B cell (primary cell): ENCODE measurements around the gene EYS. TPM values are rescaled to one million over a fixed set of nuclear protein-coding genes. Genes with fewer than 3 reads are reported as not detected.

Experiments
- ATAC-seq: fragments of 200-7000 bp; cut with Tn5 transposase; one replicate; pipeline ENCODE4 v1.10.0; 2021; ENCODE audit warnings: low read depth, mild to moderate bottlenecking, moderate number of reproducible peaks, moderate library complexity
- CTCF ChIA-PET: fragments of 350-600 bp; sonication (Branson Sonifier 250); formaldehyde crosslinking; loops from one replicate; lab custom pipeline; 2021; ENCODE audit warnings: antibody characterized with exemption, inconsistent platforms; lab: Charles Lee
- POLR2A ChIA-PET: fragments of 350-600 bp; sonication (Branson Sonifier 250); formaldehyde crosslinking; loops from one replicate; lab custom pipeline; 2021; ENCODE audit warnings: antibody characterized with exemption; lab: Charles Lee
- DNase-seq: peaks from one replicate; pipeline ENCODE4 v3.0.0; 2013
- H2AFZ ChIP-seq: 2 replicates; pipeline ENCODE4 v1.6.1; 2012; ENCODE audit warnings: mild to moderate bottlenecking, low read depth, low read length; ENCODE audit not compliant: insufficient read depth, poor library complexity, severe bottlenecking
- H3K27ac ChIP-seq, 2 donors: 1 replicate in 1 of 2; 2 replicates in 1 of 2; pipeline ENCODE4 v1.5.1; 2012 to 2013; ENCODE audit warnings: low read length in 2 of 2, mild to moderate bottlenecking in 2 of 2, moderate library complexity in 1 of 2
- H3K27me3 ChIP-seq, 4 experiments: fragments of 200-600 bp in 1 of 4; sonication (generic) in 1 of 4; replicated peaks in 1 of 4; 1 replicate in 2 of 4; 2 replicates in 2 of 4; pipeline versions ENCODE4 v1.6.1 to v1.7.0; 2013 to 2016; ENCODE audit warnings: low read length in 3 of 4, mild to moderate bottlenecking in 2 of 4, mixed read lengths in 1 of 4, moderate library complexity in 1 of 4; ENCODE audit not compliant: insufficient read depth in 4 of 4, control insufficient read depth in 3 of 4; ENCODE audit errors: control extremely low read depth in 1 of 4
- H3K36me3 ChIP-seq, 2 experiments: replicated peaks in 1 of 2; 1 replicate in 1 of 2; 2 replicates in 1 of 2; pipeline versions ENCODE4 v1.6.1 to v1.7.1; 2013; ENCODE audit warnings: low read length in 1 of 2; ENCODE audit not compliant: insufficient read depth in 2 of 2, control insufficient read depth in 1 of 2; ENCODE audit errors: control extremely low read depth in 1 of 2, extremely low read depth in 1 of 2
- H3K4me1 ChIP-seq, 2 donors: fragments of 200-600 bp in 1 of 2; sonication (generic) in 1 of 2; 1 replicate in 1 of 2; 2 replicates in 1 of 2; pipeline versions ENCODE4 v1.5.1 to v1.6.1; 2013 to 2017; ENCODE audit warnings: low read length in 2 of 2; ENCODE audit not compliant: control insufficient read depth in 2 of 2, insufficient read depth in 2 of 2
- H3K4me2 ChIP-seq: replicated peaks from 2 replicates; pipeline ENCODE3; 2012; ENCODE audit warnings: mild to moderate bottlenecking, low read depth, low read length; ENCODE audit not compliant: poor library complexity, severe bottlenecking
- H3K4me3 ChIP-seq, 5 experiments: fragments of 200-600 bp in 1 of 5; sonication (generic) in 1 of 5; 1 replicate in 3 of 5; 2 replicates in 2 of 5; pipeline versions ENCODE4 v1.5.1 to v1.7.0; 2011 to 2016; ENCODE audit warnings: low read length in 4 of 5, mild to moderate bottlenecking in 4 of 5, low read depth in 2 of 5, control low read depth in 1 of 5, moderate library complexity in 1 of 5; ENCODE audit not compliant: insufficient read depth in 1 of 5; ENCODE audit errors: control extremely low read depth in 1 of 5, extremely low read depth in 1 of 5
- H3K79me2 ChIP-seq: fragments of 200-600 bp; sonication (generic); one replicate; pipeline ENCODE4 v1.6.0; 2016; ENCODE audit warnings: low read length; ENCODE audit not compliant: control insufficient read depth, insufficient read depth
- H3K9ac ChIP-seq: fragments of 200-600 bp; sonication (generic); 2 replicates; pipeline ENCODE4 v1.6.1; 2017; ENCODE audit warnings: mild to moderate bottlenecking, low read length, moderate library complexity
- H3K9me3 ChIP-seq, 3 donors: one replicate each; pipeline versions ENCODE4 v1.6.1 to v1.7.1; 2013; ENCODE audit warnings: low read length in 2 of 3; ENCODE audit not compliant: control insufficient read depth in 2 of 3, insufficient read depth in 1 of 3; ENCODE audit errors: control extremely low read depth in 1 of 3
- H4K20me1 ChIP-seq: 2 replicates; pipeline ENCODE4 v1.6.0; 2012; ENCODE audit warnings: mild to moderate bottlenecking, low read length; ENCODE audit not compliant: insufficient read depth, control insufficient read depth, poor library complexity, severe bottlenecking
- H3K27ac Mint-ChIP-seq: one replicate; pipeline ENCODE4 v1.8.0; 2021; ENCODE audit warnings: mixed read lengths
- H3K27me3 Mint-ChIP-seq: one replicate; pipeline ENCODE4 v1.8.0; 2021; ENCODE audit warnings: mixed read lengths
- H3K4me1 Mint-ChIP-seq: one replicate; pipeline ENCODE4 v1.8.0; 2021; ENCODE audit warnings: mixed read lengths
- H3K4me3 Mint-ChIP-seq: one replicate; pipeline ENCODE4 v1.8.0; 2021; ENCODE audit warnings: mixed read lengths
- H3K9me3 Mint-ChIP-seq: one replicate; pipeline ENCODE4 v1.8.0; 2022; ENCODE audit warnings: mixed read lengths; ENCODE audit not compliant: insufficient read depth
- CTCF ChIP-seq: fragments of 200-600 bp; IDR thresholded peaks from one replicate; pipeline ENCODE4 v1.8.0; 2022; ENCODE audit warnings: antibody characterized with exemption, mild to moderate bottlenecking
- EZH2 ChIP-seq: IDR thresholded peaks from 2 replicates; pipeline ENCODE4 v1.6.1; 2012; ENCODE audit warnings: borderline replicate concordance, low read depth, mild to moderate bottlenecking, moderate library complexity, low read length; ENCODE audit not compliant: insufficient read depth, poor library complexity, severe bottlenecking
- WGBS: methylation state at CpG from one replicate; pipeline ENCODE4 v1.1.5; 2013; ENCODE audit warnings: missing lambda C conversion rate; ENCODE audit not compliant: insufficient coverage; 5-methylcytosine and 5-hydroxymethylcytosine counted together
- intact Hi-C: fragments of 100-400 bp; cut with micrococcal nuclease; formaldehyde crosslinking; loops from one replicate; pipeline ENCODE4 v1.10.0; 2022
- polyA plus RNA-seq: library from polyadenylated mRNA; depleted of rRNA; stranded (reverse); fragments of >200 nt; gene quantifications from 2 replicates; pipeline ENCODE4 v1.2.3, GENCODE V29; 2012
- total RNA-seq, 2 donors: library from RNA; stranded (reverse); fragments of 120-200 nt in 1 of 2; gene quantifications; 1 replicate in 1 of 2; 2 replicates in 1 of 2; pipeline versions ENCODE4 v1.2.3 to v1.2.4, GENCODE V29; 2013 to 2022

EYS gene
- total and polyA plus RNA-seq, 2 donors (not counting 1 experiment from before 2014, with no cell fraction given), result not detected

GRCh38 chr6:64553249-64553786 lies 1153.7 kb downstream of the EYS start:
- CTCF ChIA-PET, result no interaction called here
- H3K36me3 ChIP-seq, result no peaks in the 10 kb centered on the region
- no peaks in the 10 kb centered on the region for H3K79me2 ChIP-seq
- H3K4me3 Mint-ChIP-seq, result no peak overlapping the region
- DNase-seq (no peak), ATAC-seq (no peak)
- no peak overlapping the region for H3K9ac ChIP-seq
- H2AFZ ChIP-seq, result no peak overlapping the region
- H4K20me1 ChIP-seq, result no peaks in the 10 kb centered on the region
- H3K4me3 ChIP-seq, result no peak overlapping the region
- TF ChIP-seq CTCF (no peak), EZH2 (no peak)
- no peak overlapping the region for H3K4me2 ChIP-seq
- POLR2A ChIA-PET, result no interaction called here
- H3K9me3 Mint-ChIP-seq, result peaks cover 5% of the 10 kb centered on the region
- no peaks in the 10 kb centered on the region for H3K4me1 ChIP-seq
- intact Hi-C loops, result no loop called here
- H3K4me1 Mint-ChIP-seq, result no peaks in the 10 kb centered on the region
- H3K27ac ChIP-seq, result no peak overlapping the region
- H3K27me3 ChIP-seq, result no peaks in the 10 kb centered on the region
- H3K27ac Mint-ChIP-seq, result no peak overlapping the region
- no peaks in the 10 kb centered on the region for H3K9me3 ChIP-seq
- WGBS, result no CpG with 5 or more reads among the region's 1 CpG
- H3K27me3 Mint-ChIP-seq, result no peaks in the 10 kb centered on the region

GRCh38 chr6:64547594-64548268 lies 1159.3 kb downstream of the EYS start:
- 94% methylated on average over 20 of the region's 20 CpGs for WGBS
- ChIA-PET CTCF (no interaction called here), POLR2A (no interaction called here)
- H3K27ac Mint-ChIP-seq, result no peak overlapping the region
- no peak for TF ChIP-seq CTCF
- TF ChIP-seq EZH2, result no peak
- H3K27me3 Mint-ChIP-seq, result no peaks in the 10 kb centered on the region
- H3K4me3 Mint-ChIP-seq, result no peak overlapping the region
- no peaks in the 10 kb centered on the region for H3K27me3 ChIP-seq
- no peak for ATAC-seq
- intact Hi-C loops, result no loop called here
- H3K9me3 ChIP-seq, result peaks cover 0 to 7% (median 0%) of the 10 kb centered on the region in 3 donors
- no peak overlapping the region for H3K9ac ChIP-seq
- H3K27ac ChIP-seq, result no peak overlapping the region
- no peak overlapping the region for H3K4me2 ChIP-seq
- H3K4me3 ChIP-seq, result no peak overlapping the region
- H3K36me3 ChIP-seq, result no peaks in the 10 kb centered on the region
- no peaks in the 10 kb centered on the region for H4K20me1 ChIP-seq
- no peaks in the 10 kb centered on the region for H3K79me2 ChIP-seq
- H3K4me1 ChIP-seq, result no peaks in the 10 kb centered on the region
- no peaks in the 10 kb centered on the region for H3K4me1 Mint-ChIP-seq
- DNase-seq, result no peak
- no peak overlapping the region for H2AFZ ChIP-seq
- H3K9me3 Mint-ChIP-seq, result peaks cover 13% of the 10 kb centered on the region
